Stimulated activated CD4-positive, alpha-beta T cell treated with anti-CD3 and anti-CD28 coated beads, Interleukin-2, amount 100 ng/mL, for 48 hours (primary cell): ENCODE data around the gene NOTUM.
A peak's percentile ranks its signal among the peaks of the same experiment; 100 is the strongest.
"Not testable (repeated sequence)": the region's sequence is repeated elsewhere in the genome, so short reads cannot be mapped to it uniquely, and the experiment has no call there.

Source experiments
- DNase-seq, 2 donors: peaks; one replicate each; pipeline ENCODE4 v3.0.0-alpha.2; 2020

The NOTUM gene

DNA sequence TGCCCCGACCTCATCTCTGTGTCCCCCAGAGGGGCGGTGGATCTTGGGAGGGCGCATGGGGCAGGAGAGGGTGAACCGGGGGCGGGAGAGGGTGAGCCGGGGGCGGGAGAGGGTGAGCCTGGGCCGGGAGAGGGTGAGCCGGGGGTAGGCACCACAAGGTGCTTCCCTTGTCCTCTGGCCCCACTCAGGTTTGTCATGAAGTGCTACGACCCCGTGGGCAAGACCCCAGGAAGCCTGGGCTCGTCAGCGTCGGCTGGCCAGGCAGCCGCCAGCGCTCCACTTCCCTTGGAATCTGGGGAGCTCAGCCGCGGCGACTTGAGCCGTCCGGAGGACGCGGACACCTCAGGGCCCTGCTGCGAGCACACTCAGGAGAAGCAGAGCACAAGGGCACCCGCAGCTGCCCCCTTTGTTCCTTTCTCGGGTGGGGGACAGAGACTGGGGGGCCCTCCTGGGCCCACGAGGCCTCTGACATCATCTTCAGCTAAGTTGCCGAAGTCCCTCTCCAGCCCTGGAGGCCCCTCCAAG lies 35.3 kb upstream of the NOTUM start:
- DNase-seq = no peak

DNA sequence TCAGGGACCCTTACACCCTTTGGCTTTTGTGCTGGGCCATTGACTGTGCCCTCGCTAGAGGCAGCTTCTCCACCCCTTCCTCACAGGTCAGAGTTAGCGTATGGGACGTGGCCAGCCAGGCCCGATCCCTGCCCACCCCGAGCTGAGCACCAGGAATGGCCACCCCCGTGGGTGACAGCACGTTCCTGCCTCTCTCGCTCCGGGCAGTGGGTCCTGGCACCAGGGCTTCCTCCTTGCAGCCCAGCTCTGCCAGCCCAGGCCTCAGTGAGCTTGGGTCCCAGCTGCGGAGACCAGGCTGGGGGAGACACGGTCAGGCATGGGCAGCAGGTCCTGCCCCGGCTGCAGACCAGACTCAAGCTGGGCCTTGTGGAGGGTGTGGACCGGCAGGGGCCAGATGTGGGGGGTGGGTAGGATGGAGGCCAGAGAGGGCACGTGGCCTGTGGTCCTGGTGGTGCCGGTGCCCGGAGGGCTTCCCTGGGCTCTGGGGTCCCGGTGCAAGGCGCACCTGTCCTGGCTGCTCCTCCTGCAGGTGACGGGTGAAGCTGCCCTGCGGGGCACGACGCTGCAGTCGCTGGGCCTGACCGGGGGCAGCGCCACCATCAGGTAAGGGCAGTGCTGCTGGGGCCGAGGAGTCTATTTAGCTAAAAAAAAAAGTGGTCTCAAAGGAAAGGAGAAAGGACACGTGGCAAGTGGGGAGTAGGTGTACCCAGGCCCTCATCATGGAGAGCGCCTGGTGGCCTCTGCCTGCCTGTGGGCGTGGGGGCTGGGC lies 34.7 kb upstream of the NOTUM start:
- DNase-seq = no peak

DNA sequence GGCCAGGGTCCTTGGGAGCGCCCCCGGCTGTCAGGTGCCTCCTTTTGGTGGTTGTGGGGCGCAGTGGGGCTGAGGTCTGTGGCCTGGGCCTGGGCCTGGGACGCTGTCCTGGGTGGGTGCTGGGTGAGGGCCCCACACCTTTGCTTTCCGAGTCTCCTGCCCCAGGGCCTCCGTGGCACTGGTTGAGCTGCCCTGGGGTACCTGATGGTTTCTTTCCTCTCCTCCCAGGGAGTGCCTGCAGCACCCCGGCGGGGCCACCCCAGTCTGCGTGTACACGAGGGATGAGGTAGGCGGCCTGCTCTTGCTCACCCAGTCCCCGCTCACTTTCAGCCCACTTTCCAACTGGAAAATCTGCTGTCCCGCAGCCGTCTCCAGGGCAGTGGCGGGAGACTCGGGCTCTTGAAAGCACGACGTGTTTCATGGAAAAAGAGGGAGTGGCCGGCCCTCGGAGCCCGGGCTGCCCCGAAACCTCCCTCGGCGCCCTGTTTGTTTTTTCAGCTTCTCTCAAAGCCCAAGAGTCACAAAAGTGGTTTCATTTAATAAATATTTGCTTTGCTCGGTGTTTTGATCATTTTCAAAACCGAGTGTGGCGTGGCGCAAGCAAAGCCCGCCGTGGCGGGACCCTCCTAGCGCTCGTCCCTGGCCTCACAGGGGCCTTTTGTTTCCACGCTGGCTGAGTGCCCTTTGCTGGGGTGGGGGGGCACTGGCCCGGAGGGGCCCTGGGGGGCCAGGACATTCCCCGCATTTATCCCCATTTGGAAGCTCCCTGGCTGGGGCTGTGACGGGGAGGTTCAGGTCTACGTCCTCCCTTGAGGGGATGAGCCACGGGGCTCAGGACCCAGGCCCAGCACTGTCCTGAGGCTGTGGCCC lies 33.8 kb upstream of the NOTUM start:
- DNase-seq = no peak

DNA sequence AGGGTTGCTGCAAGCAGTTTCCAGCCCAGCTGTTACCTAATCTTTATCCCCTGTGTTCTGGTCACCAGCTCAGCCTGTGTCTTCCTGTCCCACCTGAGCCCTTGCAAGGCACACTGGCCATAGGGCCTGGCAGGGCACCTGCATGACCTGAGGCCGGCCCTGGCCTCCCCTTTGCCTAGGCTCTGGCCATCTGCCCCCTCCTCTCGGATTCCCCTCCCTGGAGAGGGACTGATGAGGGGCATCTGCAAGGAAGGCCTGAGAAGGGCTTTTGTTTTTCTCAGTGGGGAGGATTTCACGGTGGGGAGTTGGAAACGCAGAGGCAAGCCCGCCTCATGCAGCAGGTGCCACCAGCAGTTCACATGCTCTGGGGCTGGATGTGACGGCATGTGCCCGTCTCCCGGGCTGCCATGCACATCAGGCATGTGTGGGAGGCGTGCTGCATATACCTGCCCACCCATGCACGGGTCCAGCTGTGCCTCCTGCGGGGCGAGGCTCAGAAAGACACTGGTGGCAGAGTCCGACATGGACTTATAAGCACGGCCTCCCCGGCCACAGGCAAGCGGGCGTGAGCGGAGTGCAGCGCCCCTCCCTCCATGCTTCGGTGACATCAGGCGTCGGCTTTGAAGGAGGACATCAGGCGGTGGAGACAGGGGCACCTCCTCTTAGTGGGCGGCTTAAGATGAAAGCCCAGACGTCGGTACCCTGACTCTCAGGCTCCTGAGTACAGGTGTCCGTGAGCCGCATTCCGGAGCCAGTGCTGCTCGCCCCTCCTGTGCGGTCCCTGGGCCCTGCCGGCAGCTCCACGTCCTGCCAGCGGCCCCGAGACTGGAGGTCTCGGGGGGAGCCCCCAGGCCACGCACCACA lies 33.0 kb upstream of the NOTUM start:
- DNase-seq = no peak

DNA sequence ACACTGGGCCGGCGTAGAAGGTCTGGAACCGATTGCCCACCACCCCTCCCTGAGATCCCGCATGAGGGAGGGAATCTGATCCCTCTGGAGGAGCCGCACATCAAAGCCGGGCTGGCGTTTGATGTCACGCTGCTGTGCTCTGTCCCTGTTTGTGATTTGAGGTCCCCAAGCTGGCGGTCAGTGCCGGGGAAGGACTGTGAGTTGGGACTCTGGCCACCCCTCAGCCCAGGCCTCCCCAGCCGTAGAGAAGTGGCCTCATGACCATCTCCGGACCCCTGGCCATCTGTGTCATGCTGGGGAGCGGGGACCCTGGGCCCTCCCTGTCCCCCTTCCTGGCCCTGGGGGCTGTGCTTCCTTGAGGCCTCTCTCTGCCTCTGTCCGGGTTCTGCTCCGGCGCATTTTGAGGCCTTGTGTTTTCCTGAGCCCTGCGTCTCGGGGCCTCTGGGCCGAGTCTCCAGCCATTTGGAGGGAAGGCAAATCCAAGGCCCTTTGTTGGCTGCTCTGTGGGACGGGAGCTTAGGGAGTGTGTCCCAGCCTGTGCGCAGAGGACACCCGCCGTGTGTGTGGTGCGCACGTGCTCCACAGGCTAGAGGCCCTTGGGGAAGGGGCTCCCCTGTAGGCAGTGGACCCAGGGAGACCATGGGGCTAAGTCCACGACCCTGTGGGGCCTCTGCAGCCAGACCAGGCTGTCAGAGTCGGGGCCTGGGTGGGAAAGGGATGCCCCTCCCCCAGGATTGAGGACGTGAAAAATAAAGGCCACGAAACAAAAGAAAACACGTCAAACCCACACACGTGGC lies 31.5 kb upstream of the NOTUM start:
- DNase-seq = no peak

DNA sequence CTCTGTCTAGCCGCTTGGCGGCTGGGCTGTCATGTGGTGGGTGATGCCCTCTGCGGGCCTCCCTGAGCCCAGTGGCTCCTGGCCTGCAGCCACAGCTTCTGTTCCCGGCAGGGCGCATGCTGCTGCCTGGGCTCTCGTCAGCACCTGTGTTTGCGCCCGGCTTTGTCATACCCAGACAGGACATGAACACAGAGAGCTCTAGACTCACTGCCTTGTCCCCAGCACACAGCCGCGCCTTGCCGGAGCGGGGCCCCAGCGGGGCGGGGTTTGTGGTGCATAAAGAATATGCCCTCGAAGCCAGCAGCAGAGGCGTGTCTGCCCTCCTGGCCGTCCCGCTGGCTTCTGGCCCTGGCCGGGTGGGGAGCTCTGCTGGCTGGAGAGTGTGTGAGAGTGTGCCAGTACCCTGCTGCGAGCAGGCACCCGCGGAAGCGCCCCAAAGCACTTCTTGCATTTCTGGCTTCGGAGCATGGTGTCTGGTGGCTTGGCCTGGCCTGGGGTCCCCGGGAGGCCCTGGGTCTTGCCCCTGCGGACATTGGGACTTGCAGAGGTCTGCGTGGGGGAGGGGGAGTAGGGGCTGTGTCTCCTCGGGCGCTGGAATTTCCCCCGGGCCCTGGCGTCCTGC lies 30.8 kb upstream of the NOTUM start:
- no peak for DNase-seq

DNA sequence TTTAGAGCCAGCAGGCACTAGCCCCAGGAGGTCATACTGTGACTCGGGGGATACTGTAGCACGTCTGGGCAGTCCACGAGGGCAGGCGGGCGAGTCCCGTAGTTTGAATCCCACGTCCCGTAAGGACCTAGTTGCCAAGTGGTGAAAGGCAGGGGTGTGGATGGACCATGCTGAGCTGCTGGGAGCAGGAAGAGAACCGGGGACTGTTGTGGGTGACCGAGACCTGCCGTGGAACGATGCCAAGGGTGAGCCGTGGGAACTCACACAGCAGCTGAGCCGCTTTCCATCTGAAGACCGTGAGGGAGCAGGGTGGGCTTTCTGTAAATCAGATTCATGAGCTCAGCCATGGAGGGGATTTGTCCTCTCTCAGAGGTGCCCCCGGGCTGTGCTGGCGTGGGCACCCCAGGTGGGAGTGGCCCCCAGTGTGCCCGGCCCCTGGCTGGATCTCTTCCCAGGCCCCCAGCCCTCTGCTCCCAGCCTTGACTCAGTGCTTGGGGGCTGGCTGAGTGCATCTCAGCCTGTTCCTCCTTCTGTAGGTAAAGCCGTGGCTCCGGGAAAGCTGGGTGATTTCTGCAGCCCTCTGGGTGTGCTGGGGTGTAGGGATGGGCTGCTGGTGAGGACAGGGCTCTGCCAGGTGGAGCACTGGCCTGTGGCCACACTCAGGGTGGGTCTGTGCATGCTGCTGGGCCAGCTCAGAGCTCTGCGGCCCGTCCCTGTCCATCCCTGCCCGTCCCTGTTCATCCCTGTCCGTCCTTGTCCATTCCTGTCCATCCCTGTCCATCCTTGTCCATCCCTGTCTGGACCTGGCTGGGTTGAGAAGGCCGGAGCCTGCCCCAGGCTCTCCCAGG lies 30.1 kb upstream of the NOTUM start:
- no peak for DNase-seq

DNA sequence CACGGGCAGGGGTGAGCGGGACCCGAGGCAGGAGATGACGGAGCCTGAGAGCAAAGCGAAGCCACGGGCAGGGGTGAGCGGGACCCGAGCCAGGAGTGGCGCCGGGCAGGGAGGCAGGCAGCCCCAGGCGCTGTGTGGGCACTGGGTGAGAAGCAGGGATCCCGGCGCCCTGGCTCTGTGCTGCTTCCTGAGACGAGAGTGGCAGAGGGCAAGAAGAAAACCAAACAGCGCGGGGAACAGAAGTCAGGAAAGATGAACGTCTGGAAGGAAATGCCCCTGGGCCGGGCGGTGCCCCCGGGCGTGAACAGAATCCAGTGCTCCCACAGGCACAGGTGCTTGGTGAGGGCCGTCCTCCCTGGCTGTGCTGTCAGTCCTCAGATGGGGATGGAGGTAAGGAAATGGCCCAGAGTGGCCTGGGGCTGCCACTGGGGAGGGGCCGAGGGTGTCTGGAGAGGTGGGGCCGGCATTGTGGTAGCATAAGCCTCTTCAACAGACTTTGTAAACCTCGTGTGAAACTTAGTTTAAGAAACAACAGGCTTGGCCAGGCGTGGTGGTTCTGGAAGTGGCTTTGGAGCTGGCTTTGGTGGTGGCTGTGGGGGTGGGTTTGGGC lies 26.3 kb upstream of the NOTUM start:
- no peak for DNase-seq

DNA sequence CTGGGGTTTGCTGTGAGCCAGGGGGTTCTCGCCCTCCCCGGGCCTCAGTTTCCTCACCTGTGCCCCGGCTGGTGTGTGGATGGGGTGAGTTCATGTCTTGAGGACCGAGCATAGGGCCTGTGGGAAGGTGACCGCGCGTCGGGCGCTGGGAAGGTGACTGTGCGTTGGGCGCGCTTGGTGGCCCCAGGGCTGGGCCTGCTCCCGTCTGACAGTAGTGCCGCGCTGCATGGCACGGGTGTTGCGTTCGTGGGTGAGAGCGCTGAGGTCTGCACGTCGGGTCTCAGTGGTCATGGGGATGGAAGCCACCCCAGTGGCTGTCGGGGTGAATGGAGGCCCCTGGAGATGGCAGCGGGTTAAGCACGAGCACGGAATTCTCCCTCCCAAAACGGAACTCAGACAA lies 25.6 kb upstream of the NOTUM start:
- no peak for DNase-seq

DNA sequence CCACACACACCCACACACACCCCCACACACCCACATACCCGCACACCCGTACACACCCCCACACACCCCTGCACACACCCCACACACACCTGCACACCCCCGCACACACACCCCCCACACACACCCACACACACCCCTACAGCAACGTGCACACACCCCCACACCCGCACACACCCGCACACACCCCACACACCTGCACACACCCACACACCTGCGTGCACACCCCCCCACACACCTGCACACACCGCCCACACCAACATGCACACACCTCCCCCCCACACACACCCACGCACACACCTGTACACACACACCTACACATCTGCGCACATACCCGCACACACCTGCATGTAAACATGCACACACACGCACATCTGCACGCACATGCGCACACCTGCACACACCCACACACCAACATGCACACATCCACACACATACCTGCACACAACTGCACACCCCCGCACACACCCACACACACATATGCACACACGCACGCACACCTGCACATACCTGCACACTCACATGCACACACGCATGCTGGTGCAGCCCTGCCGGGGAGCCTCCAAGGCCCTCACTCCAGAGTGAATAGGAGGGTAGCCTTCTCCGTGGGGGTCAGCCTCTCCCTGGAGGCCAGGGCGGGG lies 23.9 kb upstream of the NOTUM start:
- DNase-seq = no peak

DNA sequence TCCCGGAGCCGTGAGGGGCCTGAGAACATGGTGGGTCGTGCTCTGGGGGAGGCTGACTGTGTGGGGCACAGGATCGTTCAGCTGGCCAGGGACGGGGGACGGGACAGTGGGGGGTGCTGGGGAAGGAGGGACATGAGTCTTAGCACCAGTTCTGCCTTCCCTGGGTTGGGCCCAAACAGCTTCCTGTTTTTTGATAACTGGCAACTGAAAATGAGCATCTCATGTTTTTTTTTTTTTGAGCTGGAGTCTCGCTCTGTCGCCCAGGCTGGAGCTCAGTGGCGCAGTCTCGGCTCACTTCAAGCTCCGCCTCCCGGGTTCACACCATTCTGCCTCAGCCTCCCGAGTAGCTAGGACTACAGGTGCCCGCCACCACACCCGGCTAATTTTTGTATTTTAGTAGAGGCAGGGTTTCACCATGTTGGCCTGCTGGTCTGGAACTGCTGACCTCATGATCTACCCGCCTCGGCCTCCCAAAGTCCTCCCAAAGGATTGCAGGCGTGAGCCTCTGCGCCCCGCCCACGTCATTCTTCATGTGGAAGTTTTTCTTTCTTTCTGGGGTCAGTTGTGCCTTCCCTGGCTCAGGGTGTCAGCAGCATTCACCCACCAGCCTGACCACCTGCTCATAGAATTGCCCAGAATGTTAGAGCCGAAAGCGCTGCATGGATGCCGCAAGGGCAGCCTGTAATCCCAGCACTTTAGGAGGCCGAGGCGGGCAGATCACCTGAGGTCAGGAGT lies 22.8 kb upstream of the NOTUM start:
- DNase-seq = no peak

DNA sequence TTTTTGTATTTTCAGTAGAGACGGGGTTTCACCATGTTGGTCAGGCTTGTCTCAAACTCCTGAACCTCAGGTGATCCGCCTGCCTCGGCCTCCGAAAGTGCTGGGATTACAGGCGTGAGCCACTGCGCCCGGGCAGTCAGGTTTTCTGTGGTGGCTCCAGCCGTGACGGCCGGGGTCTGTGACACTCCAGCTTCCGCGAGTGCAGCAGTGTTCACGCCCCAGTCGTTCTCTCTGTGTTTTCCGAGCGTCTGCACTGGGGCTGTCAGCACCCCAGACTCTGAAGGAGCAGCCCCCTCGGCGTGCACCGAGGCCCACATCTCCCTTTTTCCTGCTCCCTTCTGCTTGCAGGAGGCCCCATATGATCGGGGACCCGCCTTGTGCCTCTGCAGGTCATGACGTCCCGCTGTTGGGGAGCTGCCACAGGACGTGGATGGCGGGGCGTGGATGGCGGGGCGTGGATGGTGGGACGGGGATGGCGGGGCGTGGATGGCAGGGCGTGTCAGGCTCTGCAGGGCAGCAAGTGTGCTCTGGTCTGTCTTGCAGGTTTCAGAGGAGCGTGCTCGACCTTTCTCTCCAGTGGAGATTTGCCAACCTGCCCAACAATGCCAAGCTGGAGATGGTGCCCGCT lies 22.1 kb upstream of the NOTUM start:
- DNase-seq = no peak

DNA sequence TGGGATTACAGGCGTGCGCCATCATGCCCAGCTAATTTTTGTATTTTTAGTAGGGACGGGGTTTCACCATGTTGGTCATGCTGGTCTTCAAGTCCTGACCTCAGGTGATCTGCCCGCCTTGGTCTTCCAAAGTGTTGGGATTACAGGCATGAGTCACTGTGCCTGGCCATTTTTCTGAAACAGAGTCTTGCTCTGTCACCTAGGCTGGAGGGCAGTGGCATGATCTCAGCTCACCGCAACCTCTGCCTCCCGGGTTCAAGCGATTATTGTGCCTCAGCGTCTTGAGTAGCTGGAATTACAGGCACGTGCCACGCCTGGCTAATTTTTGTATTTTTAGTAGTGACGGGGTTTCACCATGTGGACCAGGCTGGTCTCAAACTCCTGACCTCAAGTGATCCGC lies 20.5 kb upstream of the NOTUM start:
- DNase-seq = not testable (repeated sequence)

DNA sequence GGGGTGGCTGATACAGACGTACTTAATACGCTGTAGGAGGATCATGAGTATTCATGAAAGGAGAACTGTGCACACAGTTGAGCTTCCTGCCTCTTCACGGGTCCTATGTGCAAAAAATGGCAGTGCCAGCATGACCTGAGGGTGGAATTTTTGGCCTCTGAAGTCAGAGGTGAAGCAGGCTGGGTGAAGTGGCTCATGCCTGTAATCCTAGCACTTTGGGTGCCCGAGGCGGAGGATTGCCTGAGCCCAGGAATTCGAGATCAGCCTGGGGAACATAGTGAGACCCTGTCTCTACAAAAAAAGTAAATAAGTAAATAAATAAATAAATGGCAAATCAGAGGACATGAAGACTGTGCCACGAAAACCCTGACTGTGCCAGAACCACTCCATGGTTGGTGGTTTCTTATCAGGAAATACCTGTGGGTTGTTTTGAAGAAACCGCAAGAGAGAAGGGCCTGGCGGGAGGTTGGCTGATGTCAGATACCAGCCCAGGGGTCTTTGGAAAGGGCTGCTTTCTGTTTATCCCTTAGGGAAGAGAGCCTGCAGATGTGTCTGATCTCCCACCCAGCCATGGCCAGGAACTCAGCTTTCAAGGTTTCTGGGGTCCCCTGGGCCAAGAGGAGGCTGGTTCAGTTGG lies 19.8 kb upstream of the NOTUM start:
- DNase-seq = no peak

DNA sequence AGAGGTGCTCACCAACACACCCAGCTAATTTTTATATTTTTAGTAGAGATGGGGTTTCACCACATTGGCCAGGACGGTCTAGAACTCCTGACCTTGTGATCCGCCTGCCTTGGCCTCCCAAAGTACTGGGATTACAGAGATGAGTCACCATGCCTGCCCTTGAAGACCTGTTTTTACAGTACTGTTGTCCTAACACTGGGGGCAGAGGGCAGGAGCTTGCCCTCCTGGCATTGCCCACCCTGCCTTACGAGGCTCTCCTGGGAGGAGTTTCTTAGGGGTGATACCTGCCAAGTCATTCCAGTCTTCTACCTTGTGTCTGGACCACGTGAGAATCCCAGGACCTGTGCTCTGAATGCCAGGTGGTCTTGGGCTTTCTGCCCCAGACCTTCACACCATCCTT lies 19.1 kb upstream of the NOTUM start:
- DNase-seq = no peak

DNA sequence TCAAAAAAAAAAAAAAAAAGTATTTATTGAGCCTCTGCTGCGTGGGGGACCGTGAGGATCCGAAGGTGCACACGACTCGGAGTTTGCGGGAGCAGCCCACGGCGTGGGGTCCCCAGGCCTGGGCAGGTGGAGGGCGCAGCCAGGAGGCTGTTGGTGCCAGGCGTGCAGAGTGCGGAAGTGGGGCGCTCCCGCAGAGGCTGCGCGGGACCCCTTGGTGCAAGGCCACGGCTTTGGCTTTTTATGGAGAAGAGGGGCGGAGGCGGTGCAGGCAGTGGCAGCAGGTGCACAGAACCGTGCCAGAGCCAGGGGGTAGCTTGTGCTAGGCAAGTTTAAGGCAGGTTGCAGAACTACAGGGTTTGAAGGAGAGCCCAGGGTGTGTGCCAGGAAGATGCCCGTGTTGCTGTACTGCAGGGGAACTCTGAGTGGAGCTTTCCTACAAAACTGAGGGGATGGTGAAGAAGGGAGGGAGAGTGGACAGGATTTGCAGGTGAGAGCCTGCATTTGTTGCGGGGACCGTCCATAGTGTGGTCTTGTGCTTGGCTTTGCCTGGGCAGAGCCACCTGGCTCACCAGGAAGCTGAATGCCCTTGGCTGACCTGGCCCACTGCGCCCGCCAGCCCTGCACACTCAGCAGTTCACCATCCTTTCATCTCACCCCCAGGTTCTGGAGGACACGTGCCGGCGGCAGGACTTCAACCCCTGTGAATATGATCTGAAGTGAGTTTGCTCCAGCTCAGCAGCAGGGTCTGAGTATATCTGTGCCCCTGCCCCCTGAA lies 17.7 kb upstream of the NOTUM start:
- no peak for DNase-seq

DNA sequence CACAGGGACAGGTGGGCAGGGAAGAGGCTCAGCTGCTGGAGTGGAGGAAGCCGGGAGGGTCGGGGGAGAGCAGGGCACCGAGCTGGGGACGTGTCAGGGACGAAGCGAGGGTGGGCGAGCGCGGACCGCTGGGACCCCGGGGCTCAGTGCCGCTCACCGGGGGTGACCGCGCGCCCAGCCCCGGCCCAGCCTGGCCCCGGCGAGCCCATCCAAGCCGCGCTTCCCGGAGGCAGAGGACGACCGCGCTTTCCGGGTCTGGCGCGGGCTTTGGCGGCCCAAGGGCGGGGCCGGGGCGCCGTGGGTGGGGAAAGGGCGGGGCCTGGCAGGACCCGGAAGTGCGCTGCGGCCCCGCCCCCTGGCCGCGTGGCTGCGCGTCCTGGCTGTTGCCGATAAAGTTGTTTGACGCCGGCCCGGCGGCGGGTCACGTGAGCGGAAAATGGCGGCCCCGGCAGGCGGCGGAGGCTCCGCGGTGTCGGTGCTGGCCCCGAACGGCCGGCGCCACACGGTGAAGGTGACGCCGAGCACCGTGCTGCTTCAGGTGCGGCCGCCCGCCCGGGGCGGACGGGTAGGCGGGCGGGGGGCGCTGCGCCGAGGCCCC lies 16.3 kb upstream of the NOTUM start, which contains the start of gene ASPSCR1:
Gene ASPSCR1, plus strand, starts transcription at position 419 of the 598 bp plus-strand sequence. Its CDS starts 18 bp downstream, at position 437.
- DNase-seq = peak; percentile 87 to 96
